Fibroblast of skin of scalp (primary cell): ENCODE results near the gene GUCA2A.
A peak's percentile ranks its signal among the peaks of the same experiment; 100 is the strongest.

Experiments used
- DNase-seq: peaks from one replicate; pipeline ENCODE4 v3.0.0-alpha.2; 2013

The GUCA2A gene

DNA sequence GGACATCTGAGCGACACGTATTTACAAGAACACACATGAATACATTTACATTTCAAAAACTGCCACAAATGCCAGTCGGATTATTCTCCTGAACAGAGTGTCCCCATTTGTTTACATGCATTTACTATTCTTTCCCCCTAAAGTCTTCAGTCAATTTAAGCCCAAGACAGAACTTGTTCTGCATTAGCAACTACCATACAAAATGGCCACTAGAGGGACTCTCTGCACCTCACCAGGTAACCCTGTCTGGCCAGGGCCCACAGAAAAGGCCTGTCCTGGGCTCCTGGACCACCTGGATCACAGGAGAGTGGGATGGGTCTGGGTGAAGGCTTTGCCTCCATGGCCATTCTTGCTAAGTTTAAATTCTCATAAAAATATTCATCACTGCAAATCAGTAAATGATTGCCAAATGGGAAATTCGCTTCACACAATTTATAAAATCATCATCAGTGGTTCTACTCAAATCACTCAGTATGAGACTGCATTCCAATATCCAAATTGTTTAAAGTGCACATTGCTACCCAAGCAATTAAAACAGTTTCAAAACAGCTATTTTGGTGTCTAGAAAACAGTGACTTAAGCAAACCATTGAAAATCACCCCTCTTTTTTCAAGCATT is 12.5 kb upstream of the GUCA2A start:
- peak; percentile 21 for DNase-seq

DNA sequence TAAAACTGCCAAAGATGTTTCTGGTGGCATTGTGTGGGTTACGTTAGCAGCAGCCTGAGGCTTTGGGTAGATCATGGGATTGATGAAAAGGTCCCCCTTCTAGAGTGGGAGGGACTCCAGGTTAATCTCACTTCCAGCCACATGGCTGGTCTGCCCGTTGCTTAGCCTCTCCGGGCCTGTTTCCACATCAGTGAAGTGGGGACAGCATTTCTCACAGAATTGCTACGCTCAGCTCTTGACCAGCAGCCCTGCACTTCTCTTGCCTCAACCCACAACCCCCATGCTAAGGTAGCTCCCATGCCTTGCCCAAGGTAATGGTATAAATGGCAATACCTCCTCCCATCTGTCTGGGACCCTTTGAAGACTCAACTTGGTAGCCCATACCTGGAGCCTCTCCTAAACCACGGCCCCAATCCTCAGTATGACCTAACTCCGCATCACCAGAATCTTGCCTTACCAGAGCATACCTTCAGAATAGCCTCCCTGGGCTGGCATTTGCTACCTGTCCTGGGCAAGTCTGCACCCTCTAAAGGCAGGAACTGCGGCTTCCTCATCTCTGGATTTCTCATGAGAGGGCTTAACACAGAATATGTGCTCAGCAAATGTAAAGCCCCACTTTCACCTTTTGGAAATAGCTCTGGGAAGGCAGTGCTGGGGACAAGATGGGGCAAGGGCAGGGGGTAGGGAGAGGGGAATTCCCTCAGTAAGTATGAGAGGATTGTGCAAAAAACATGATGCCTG is 10.9 kb upstream of the GUCA2A start:
- DNase-seq: no peak

DNA sequence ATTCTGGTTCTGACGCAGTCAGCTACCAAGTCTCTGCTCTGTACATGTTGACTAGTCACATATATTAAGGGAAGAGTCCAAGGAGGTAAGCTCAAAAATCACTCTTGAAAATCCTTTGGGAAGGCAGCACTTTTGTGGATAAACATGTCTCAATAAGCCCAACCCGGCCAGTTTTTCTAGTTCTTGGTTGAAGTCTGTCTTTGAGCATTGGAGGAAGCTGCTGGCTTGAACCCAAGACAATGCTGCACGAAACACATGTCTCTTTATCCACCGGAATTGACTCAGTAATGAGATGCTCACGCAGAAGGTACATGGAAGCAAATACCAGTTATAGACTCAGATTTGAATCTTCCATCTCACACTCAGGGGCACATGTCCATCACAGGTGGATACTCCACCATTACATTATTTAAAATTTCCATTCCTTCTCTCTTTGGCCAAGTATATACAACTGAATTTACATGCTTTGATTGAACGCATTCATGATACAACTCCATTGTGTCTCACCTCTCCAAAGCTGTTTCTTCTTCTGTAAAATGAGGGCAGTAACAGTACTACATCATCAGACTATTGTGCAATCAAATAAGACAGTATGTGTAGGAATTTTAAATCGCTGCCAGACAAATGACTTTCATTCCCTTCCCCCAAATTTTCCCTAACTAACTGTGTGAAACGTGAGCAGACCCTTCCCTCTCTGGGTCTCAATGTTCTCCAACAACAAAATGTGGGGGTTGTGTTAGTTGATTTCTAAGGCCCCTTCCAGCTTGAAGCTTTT is 9.6 kb upstream of the GUCA2A start:
- peak; percentile 44 for DNase-seq

DNA sequence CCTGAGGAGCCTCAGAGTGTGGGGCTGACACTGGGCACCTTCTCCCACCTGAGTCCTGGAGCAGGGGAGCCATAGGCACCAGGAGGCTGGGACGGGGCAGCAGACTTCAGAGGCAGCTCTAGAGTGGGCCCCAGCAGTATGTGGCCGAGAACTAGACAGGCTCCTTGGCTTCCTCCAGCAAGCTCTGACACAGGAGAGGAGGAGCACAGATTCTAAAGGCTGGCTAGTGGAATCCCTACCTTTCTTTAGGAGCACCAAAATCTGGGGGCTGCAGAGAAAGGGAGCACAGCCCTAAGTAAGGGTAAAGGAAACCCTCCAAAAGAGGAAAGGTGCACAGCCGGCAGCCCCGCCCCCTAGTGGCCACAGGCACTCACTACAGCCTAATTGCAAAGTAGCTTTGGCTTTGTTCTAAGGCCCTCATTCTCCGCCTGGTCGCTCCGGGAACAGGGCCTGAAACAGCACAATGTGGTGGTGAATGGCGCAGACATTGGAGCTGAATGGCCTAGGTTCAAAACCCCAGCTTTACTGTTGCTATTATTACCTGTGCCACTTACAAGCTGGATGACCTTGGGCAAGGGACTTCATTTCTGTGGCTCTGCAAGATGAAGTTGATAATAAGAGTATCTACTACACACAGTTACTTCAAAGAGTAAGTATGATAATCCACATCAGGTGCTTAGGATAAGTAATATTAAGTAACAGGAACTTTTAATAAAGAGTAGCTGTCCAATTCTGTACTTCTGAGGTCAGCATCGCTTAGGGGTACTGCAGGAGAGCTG is 8.8 kb upstream of the GUCA2A start:
- peak; percentile 45 for DNase-seq

DNA sequence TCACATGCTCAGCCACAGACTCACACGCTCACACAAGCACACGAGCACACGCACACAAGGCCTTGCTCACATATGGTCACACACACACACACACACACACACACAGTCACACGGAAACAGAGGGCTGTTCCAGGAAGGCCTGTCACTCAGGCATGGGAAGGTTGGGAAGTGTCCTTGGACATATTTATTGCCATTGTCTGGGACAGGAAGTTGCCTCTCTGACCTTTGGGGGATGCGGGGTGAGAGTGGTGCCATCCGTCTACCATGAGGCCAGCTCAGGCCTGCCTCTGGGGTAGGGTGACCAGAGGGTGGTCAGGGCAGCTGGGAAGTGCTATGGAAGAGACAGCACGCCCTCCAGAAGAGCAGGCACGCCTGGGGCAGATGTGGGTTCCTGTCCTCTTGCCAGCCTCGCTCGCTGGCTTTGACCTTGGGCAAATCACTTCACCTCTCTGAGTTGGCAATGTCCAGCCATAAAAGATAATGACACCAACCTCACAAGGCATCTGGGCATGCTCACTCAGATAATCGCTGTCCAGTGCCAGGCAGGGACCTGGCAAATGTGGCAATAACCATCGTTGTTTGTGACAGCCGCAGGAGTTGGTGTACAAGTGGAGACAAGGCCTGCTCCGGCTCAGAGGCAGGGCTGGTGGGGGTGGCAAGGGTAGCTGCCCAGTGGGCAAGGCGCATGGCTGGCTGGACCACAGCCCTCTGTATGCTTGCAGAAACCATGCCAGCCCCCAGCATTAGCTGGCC is 8.0 kb upstream of the GUCA2A start:
- no peak for DNase-seq

DNA sequence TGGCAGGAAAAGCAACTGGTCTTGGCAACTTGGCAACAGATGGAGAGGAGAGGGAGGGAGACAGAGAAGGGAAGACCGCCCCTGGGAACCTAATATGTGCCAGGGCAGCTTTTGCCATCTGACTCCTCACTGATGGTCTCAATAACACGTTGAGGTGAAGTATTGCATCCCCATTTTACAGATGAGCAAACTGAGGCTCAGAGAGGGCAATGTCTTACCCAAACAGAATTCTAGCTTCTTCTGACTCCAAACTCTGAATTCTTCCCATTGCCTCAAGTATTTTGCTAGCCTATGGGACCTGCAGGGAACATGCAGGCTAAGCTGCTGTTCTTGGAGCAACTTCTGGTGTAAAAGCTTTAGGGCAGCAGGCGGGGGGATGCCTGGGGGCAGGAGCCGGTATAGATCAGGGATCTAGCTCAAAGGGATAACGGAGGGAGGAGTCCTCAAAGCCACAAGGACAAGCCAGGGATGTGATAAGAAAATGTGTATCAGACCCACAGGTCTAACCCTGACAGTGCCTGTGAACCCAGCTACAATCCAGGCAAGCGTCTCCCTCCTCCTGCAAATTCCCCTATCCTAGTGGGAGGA is 7.2 kb upstream of the GUCA2A start:
- no peak for DNase-seq

DNA sequence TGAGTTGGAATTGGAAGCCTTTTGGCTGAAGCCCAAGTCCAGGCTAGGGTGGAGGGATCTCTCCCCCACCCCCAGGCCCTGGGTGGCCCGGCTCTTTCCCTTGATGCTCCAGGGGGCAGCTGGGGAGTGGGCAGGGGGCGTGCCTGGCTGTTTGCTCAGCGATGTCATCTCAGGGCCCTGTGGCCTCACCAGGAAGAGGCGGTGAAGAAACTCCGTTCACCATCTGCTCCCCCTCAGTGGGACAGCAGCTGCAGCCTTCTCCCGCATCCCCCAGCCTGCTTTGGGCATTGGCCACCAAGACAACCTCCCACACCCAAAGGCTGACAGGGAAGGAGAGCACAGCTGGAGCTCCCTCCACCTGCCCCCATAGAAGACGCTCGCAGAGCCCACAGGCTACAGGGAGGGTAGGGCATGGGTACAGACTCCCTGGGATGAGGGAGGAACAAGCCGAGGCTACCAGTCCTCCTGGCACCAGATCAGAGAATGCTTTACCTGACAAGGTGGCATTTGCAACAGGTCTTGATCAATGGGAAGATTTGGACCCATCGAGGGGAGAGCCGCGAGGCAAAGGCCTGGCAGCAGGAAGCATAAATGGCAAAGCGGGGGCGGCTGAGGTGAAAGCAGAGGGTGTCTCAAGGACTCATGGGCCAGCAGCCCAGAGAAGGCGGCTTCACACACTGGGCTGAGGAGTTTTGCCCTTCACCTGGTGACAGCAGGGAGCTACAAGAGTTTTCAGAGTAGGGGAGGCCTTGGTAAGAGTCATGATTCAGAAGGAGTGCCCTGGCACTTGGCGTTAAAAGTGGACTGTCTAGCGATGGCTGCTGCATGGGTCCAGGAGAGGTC is 6.5 kb upstream of the GUCA2A start:
- no peak for DNase-seq

DNA sequence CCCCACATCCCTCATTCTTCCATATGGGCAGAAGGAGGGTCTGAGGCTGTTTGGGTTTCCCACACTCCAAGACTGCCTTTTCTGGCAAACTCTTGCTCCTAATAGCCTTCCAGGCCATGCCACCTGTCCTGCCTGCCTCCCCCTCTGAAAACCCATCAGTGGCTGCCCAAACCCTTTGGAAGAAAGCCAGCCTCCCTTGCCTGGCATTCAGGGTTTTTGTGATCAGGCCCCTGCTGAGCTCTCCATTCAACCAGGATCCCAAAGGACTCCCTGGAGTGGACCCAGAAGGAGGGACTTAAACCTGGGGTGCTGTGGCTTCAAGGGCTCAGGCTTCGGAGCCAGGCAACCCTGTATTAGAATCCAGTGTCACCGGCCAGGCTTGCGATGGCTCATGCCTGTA is 4.2 kb upstream of the GUCA2A start:
- DNase-seq: no peak

DNA sequence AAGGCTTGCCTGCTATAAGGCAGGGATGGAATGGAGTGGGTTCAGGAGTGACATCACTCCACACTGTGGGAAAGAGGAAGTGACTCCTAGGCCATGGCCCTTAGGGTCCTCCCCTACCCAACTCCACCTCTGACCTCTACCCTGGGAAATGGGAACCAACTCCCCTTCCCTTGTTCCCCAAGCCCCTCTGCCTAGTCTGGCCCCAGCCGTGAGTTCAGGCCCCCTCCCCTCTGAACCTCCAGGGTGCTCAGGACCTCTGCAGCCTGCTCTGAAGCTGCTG is 3.8 kb upstream of the GUCA2A start:
- DNase-seq: no peak

DNA sequence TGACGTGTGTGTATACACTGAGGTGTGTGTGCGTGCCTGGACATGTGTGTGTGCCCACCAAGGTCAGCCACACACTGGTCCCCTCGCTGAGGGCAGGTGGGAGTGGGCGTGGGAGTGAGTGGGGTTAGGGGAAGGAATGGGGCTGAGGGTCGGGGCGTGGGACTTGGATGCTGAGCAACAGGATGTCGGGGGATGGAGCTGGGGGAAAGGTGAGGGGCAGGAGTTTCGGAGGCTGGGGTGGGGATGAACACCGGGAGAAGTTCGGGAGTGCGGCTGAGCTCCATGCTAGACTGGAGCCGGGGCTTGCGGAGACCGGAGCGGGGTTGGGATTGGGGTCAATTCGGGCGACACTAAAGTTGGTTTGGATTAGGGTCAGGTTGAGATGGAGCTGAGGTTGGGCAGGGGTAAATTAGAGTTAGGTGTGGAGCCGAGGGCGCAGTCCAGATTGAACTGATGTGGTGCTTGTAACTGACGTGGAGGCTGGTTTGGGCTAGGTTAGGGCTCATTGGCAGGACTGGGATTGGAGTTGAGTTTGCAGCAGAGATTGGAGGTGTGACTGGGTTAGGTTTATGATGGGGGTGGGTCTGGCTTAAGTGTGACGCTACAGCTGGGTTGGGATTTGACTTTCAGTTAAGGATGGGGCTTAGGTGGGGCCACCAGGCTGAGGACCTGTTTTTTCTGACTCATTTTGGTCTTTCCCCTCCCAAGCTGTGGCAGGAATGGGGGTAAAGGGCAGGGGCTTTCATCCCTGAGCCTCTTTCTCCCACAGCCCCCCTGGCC is 3.3 kb upstream of the GUCA2A start:
- DNase-seq: no peak

DNA sequence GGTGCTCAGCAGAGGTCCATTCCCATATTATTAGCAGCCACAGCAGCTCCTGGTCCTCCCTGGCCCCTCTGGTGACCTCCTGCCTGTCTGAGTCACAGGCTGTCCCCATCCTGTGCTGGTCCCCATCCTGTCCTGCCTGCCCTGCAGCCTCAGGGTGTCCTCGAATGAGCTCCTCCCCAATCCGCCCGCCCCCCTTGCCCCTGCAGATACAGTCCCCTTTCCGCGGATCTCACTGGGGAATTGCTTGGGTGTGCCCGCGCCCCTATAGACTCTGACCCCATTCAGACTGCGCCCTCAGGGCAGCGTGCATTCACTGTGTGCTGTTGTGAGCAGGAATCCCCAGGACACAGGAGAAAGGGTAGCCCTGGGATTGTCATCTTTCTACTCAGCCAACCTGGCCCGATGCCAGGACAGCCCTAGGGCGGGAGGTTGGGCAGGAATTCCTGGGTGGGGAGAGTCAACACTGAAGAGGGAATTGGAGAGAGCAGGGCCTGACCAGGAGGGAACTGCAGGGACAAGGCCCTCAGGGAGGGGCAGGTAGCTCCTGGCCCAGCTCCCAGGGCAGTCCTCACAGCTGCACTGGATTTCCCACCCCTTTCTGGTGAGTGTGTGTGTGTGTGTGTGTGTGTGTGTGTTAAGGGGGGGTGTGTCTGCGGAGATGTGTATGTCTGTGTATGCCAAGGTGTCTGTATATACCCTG is 1.1 kb upstream of the GUCA2A start:
- DNase-seq: peak; percentile 74

DNA sequence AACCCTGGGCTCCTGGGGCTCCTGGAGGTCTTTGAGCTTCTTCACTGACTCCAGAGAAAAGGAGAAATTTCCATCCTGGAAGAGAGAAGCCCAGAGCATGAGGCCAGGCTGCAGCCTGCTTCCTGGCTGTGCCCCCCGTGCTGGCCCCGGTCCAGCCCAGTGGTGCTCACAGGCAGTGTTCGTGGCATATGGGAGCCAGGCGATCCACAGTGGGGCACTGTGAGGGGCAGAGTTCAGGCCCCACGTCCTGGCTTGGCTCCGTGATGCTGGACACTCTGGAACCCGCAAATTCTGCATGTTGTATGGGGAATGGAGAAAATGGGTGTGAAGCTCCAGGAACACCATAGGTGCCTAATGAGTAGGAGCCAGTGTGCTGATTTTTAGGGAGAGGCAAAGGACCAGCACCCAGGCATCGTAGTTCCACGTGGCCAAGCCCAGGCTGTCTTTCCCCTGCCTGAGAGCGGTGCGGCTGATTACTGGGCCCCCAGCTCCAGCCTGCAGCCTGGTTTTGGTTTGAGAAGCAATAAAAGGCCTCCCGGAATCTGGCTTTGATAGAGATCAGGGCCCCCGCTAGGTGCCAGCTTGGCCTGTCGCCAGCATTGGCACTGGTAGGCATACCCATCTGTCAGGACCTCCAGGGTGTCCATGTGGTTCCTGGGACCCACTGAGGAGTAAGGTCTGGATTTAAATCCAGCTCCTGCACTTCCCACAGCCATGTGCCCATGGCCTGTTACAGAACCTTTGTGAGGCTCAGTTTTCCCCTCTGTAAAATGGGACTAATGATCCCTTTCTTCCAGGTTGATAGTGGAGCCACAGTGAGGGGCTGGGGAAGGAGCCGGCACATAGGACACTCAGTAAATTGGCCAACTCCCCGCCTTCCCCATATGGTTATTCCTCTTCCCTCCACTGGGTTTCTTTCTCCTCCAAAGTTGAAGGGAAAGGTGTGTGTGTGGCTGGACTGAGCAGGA is 725 bp downstream of the GUCA2A start:
- DNase-seq: no peak

DNA sequence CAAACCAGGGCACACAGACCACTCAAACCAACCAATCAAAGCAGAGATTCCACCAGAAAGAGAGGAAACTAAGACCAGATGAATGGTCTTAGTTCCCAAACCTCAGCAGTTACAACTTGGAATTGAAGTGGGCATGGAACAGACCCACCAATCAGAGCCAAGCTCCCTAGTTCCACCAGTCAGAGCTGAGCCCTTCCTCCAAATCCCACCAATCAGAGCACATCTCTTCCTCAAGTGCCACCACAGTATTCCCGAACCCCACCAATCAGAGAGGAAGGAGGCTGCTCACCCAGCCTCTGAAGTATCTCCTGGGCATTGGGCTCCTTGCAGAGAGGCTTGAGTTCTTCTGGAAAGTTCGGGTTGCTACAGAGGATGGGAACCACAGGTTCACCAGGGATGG is 1.4 kb downstream of the GUCA2A start:
- DNase-seq: no peak

DNA sequence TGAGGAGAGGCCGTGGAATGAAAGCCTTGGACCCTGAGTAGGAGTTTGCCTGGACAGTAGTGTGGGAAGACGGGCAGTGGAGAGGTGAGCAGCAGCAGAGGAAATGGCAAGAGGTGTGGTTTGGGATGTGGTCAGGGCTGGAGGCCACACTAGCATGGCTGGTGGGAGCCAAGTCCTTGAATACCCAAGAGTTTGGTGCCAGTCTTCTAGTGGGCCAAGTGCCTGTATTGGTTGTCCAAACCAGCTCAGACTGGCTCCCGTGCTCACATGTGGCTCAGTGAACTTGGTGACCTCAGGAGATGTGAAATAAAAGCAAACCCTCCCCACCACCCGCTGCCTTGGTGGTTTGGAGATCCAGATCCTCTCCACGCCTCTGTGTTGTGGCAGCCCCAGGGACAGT is 2.4 kb downstream of the GUCA2A start:
- DNase-seq: no peak

DNA sequence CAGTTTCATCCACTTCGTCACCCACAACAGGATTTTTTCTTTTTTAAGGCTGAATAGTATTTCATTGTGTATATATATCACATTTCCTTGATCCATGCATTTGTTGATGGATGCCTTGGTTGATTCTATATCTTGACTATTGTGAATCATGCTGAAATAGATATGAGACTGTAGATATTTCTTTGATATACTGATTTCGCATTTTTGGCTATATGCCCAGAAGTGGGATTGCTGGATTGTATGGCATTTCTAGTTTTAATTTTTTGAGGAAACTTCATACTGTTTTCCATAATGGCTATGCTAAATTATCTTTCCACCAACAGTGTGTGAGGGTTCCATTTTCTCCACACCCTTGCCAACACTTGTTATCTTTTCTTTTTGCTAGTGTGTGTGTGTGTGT is 6.4 kb downstream of the GUCA2A start:
- peak; percentile 38 for DNase-seq

DNA sequence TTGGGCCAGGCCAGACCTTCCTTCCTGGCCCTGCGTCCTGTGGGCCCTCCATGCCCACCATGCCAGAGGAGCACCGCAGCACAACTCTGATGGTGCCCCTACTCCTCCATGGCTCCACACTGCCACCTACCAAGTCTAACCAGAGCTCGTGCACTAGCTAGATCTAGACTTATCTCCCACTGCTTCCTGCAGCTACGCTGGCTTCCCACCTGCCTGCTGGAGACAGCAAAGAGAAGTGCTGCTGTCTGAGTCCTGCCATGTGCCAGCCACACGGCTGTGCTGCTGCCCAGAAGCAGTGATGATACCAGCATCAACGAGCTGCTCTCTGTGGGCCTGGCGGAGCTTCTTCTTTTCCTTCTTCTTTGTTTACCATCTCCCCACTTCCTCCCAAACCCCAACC is 6.9 kb downstream of the GUCA2A start:
- DNase-seq: no peak

DNA sequence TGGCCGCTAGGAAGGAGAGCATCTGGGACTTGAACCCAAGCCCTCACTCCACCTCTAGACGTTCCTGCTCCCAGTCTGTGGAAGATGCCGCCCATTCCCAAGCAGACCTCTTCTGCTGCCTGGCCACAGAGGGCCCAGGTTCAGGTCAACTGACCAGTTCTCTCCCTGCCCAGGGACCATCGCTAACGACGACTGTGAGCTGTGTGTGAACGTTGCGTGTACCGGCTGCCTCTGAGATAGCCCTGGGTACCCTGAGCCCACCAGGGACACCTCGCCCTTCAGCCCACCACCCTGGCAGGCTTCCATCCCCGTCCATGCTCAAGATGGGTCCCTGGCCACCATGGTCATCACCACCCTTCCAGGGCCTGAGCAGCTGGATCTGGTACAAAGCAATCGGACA is 9.2 kb downstream of the GUCA2A start:
- DNase-seq: no peak

DNA sequence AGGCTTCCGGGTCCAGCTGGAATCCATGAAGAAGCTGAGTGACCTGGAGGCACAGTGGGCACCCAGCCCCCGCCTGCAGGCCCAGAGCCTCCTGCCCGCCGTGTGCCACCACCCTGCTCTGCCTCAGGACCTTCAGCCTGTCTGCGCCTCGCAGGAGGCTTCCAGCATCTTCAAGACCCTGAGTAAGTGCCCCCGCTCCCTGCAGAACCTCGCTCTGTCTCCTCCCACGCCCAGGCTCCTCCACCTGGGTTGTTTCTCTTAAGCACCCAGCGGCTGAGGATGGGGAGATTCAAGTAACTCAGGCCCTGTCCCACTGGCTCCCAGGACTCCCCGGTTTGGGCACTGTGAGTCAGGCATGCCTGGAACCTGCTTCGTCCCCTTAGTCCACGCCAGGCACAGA is 9.9 kb downstream of the GUCA2A start:
- DNase-seq: no peak
